ENCODE measurements around the gene FMN1. TPM values are rescaled to one million over a fixed set of nuclear protein-coding genes. Genes with fewer than 3 reads are reported as not detected.

The FMN1 gene
- total and polyA plus RNA-seq, 10 of the 15 experiments (the other 5 are each of a cell fraction or from before 2014, with no cell fraction given) = 0.05 to 0.16 (median 0.08) TPM; not detected in 4

- Histone ChIP-seq H3K4me2 (ENCODE audit: control insufficient read depth, insufficient read depth) (no peak overlapping the region), H3K9me3 (replicated peaks; ENCODE audit: control insufficient read depth, insufficient read depth, low read length) (no peaks in the 10 kb centered on the region), H2AFZ (ENCODE audit: control insufficient read depth, low read depth, low read length) (no peak overlapping the region), H3K27me3 (replicated peaks in 1 of 2; ENCODE audit: control insufficient read depth in 2 of 2, insufficient read depth in 2 of 2, low read length in 1 of 2) (peaks cover 0 to 2% of the 10 kb centered on the region in 2 experiments; a peak in 1 of 4 replicates), H3K36me3 (ENCODE audit: control insufficient read depth in 2 of 2, insufficient read depth in 2 of 2, low read length in 1 of 2) (no peaks in the 10 kb centered on the region), H3K9ac (ENCODE audit: control insufficient read depth, insufficient read depth, low read length) (no peak overlapping the region), H3K4me1 (ENCODE audit: control insufficient read depth, insufficient read depth, low read length) (no peaks in the 10 kb centered on the region), H4K20me1 (ENCODE audit: control insufficient read depth, insufficient read depth) (no peaks in the 10 kb centered on the region), H3K4me3 (no peak overlapping the region), H3K27ac (ENCODE audit: control insufficient read depth, insufficient read depth) (no peak overlapping the region), H3K79me2 (ENCODE audit: control insufficient read depth, insufficient read depth, low read length) (no peaks in the 10 kb centered on the region)
- DNase-seq (ENCODE audit: low read depth, low spot score) (no peak), FAIRE-seq (no peak), ATAC-seq (no peak)
- ChIA-PET CTCF (no interaction called here), RAD21 (ENCODE audit: unreplicated experiment) (no interaction called here), POLR2A (no interaction called here), SMC1A (ENCODE audit: uncharacterized antibody, unreplicated experiment) (interaction anchor here (0.7 kb wide), 1 partner anchor 327 kb away, joined by 3 read pairs; no protein-coding TSS in a partner anchor)
- TF ChIP-seq NRF1 (conservative IDR thresholded peaks at IDR 0.05; ENCODE audit: low read depth, low read length) (no peak), ZNF207 (IDR thresholded peaks at IDR 0.05; ENCODE audit: borderline replicate concordance) (no peak), SUPT20H (IDR thresholded peaks at IDR 0.05; ENCODE audit: borderline replicate concordance, control insufficient read depth, low read depth, low read length) (no peak)
- intact Hi-C loops (cut with micrococcal nuclease; ENCODE audit: unreplicated experiment) = no loop called here
- in situ Hi-C loops (cut with MboI) = no loop called here
- no TSS peak for BruUV-seq (replicated peaks)
- WGBS (ENCODE audit: insufficient coverage, insufficient replicate concordance, low lambda C conversion rate, missing lambda C conversion rate) = 38% methylated on average over 5 of the region's 5 CpGs
Observed at GRCh38 chr15:33112541-33113105, 81.9 kb downstream of the FMN1 start.

GRCh38 chr15:33111041-33111451 is 83.5 kb downstream of the FMN1 start:
- Histone ChIP-seq H2AFZ (ENCODE audit: control insufficient read depth, low read depth, low read length) (no peak overlapping the region), H3K36me3 (ENCODE audit: control insufficient read depth in 2 of 2, insufficient read depth in 2 of 2, low read length in 1 of 2) (no peaks in the 10 kb centered on the region), H3K27me3 (replicated peaks in 1 of 2; ENCODE audit: control insufficient read depth in 2 of 2, insufficient read depth in 2 of 2, low read length in 1 of 2) (peaks cover 0 to 2% of the 10 kb centered on the region in 2 experiments; a peak in 1 of 4 replicates), H4K20me1 (ENCODE audit: control insufficient read depth, insufficient read depth) (no peaks in the 10 kb centered on the region), H3K9me3 (replicated peaks; ENCODE audit: control insufficient read depth, insufficient read depth, low read length) (no peaks in the 10 kb centered on the region), H3K4me3 (no peak overlapping the region), H3K79me2 (ENCODE audit: control insufficient read depth, insufficient read depth, low read length) (no peaks in the 10 kb centered on the region), H3K9ac (ENCODE audit: control insufficient read depth, insufficient read depth, low read length) (no peak overlapping the region), H3K27ac (ENCODE audit: control insufficient read depth, insufficient read depth) (no peak overlapping the region), H3K4me1 (ENCODE audit: control insufficient read depth, insufficient read depth, low read length) (no peaks in the 10 kb centered on the region), H3K4me2 (ENCODE audit: control insufficient read depth, insufficient read depth) (no peak overlapping the region)
- FAIRE-seq = no peak
- ChIA-PET SMC1A (ENCODE audit: uncharacterized antibody, unreplicated experiment) (no interaction called here), RAD21 (ENCODE audit: unreplicated experiment) (no interaction called here), POLR2A (no interaction called here), CTCF (no interaction called here)
- in situ Hi-C loops (cut with MboI) (no loop called here), intact Hi-C loops (cut with micrococcal nuclease; ENCODE audit: unreplicated experiment) (no loop called here)
- DNase-seq (ENCODE audit: low read depth, low spot score) = no peak
- no peak for ATAC-seq
- no TSS peak for BruUV-seq (replicated peaks)
- WGBS (ENCODE audit: insufficient coverage, insufficient replicate concordance, low lambda C conversion rate, missing lambda C conversion rate) = 0% methylated on average over 1 of the region's 1 CpG
- TF ChIP-seq MEF2A (IDR thresholded peaks at IDR 0.05; ENCODE audit: insufficient read depth, low read depth, low read length) (no peak), TBL1XR1 (IDR thresholded peaks at IDR 0.05; ENCODE audit: low read depth, low read length) (no peak), BMI1 (IDR thresholded peaks at IDR 0.05; ENCODE audit: borderline replicate concordance) (no peak), ELK1 (IDR thresholded peaks at IDR 0.05; ENCODE audit: low read depth, low read length) (no peak), RCOR1 (conservative IDR thresholded peaks at IDR 0.05; ENCODE audit: low read depth, low read length) (no peak)

Measured in GM12878 (cell line).